Measurements from ENCODE around the gene DGUOK.

DGUOK gene

DNA sequence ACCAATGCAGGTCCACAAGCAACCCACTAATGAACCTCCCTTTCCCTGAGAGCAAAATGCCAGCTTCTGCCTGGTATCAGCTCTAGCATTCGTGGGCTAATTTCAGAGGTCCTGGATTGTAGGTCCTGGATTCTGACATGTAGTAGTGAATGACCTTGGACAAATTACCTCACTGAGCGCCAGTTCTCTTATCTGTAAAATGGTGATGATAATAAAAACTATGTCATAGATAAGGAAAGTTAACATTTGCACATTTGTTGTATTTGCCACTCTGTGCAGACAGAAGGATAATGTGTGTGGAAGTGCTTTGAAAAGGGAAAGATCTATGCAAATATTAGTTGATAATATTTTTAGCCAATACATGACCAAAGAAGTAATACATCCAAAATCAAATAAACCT is 53.9 kb downstream of the DGUOK start:
- no peak overlapping the region for H3K27ac ChIP-seq (ENCODE audit: low read length)
- H3K36me3 ChIP-seq (replicated peaks; ENCODE audit: low read depth, low read length), result no peaks in the 10 kb centered on the region
- H4K20me1 ChIP-seq (ENCODE audit: insufficient read depth, low read length), result no peaks in the 10 kb centered on the region
- peak overlapping the region; percentile 90; the same call in 1 of the 2 replicates for H2AFZ ChIP-seq (ENCODE audit: low read depth, low read length)
- no peak for TF ChIP-seq EZH2phosphoT487 (IDR thresholded peaks at IDR 0.05; ENCODE audit: low read depth)
- TF ChIP-seq, protein P1, sequence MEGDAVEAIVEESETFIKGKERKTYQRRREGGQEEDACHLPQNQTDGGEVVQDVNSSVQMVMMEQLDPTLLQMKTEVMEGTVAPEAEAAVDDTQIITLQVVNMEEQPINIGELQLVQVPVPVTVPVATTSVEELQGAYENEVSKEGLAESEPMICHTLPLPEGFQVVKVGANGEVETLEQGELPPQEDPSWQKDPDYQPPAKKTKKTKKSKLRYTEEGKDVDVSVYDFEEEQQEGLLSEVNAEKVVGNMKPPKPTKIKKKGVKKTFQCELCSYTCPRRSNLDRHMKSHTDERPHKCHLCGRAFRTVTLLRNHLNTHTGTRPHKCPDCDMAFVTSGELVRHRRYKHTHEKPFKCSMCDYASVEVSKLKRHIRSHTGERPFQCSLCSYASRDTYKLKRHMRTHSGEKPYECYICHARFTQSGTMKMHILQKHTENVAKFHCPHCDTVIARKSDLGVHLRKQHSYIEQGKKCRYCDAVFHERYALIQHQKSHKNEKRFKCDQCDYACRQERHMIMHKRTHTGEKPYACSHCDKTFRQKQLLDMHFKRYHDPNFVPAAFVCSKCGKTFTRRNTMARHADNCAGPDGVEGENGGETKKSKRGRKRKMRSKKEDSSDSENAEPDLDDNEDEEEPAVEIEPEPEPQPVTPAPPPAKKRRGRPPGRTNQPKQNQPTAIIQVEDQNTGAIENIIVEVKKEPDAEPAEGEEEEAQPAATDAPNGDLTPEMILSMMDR (IDR thresholded peaks at IDR 0.05; ENCODE audit: low read depth, low read length), result no peak
- H3K9me3 ChIP-seq (ENCODE audit: insufficient read depth, low read length), result no peaks in the 10 kb centered on the region
- peak overlapping the region; percentile 95 for H3K4me3 ChIP-seq (ENCODE audit: low read length)
- H3K4me1 ChIP-seq (ENCODE audit: low read length), result peaks cover 42% of the 10 kb centered on the region
- peak overlapping the region; percentile 71 for H3K9ac ChIP-seq (ENCODE audit: low read length)
- H3K4me2 ChIP-seq (ENCODE audit: low read length), result peak overlapping the region; percentile 100
- no peaks in the 10 kb centered on the region for H3K27me3 ChIP-seq (ENCODE audit: low read depth, low read length)
- H3K79me2 ChIP-seq (ENCODE audit: low read length), result peaks cover 22% of the 10 kb centered on the region

DNA sequence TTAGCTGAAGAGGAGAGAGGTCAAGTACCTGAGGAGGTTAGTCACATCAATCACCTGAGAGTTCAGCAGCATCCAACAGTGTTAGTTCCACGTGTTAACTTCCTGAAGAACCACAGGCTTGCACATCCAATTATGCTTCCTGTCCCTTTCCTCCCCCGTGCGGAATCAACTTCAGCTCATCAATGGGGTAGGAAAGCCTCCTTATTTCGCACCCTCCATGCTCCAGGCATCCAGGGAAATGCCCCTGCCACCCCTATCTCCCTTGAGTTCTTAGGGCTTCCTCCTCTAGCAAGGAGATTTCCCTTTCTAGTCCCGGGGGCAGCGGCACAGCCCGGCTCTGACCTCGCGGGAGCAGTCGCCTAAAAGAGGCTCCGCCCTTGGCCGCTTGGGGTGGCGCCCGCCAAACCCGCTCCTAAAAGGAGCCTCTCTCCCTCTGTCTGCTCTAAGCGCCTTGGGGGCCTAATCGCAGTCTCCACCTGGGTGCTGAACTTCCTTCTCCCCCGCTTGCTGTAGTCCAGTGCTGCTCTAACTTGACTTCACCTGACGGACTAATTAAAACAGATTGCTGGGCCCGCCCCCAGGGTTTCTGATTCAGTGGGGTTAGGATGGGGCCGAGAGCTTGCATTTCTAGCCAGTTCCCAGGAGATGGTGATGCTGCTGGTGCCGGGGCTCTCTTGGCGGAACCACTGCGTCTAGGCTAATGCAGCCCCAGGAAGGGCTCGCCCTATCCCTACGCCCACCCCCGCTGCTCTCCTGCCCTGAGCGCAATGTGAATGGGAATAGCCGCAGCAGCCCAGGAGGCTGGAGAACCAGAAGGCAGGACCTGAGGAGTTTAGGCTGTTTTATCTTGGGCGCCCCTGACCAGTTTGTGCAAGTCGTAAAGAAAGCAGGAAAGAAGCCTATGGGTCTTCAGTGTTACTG is 54.7 kb downstream of the DGUOK start:
- Histone ChIP-seq H3K27ac (ENCODE audit: low read length) (no peak overlapping the region), H3K4me2 (ENCODE audit: low read length) (peak overlapping the region; percentile 100)
- TF ChIP-seq, protein P1 (IDR thresholded peaks at IDR 0.05; ENCODE audit: low read depth, low read length), result 0 out of 2 replicates have a peak, but pooled peaks have one; percentile 6
- no peak for TF ChIP-seq EZH2phosphoT487 (IDR thresholded peaks at IDR 0.05; ENCODE audit: low read depth)

DNA sequence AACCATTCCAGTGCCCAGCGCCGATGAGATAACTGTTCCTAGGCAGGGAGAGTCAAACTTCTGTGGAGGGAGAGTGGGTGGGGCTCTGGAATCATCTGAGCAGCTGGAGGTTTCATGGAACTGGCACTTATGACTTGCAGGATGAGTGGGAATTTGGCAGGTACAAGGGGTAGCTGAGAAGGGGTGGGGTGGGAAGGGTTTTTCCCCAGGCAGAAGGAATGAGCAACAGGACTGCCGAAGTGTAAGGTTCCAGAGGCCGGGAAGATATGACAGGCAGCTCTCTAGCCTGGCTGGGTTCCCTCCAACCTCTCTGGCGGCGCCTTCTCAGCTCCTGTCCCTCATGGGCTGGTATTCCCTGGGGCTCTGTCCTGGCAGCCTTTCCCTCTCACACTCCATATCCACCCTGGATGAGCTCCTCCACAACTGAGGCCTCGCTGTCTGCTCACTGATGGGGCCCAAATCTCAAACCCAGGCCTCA is 55.5 kb downstream of the DGUOK start:
- Histone ChIP-seq H3K4me2 (ENCODE audit: low read length) (peak overlapping the region; percentile 100; the same call in 1 of the 2 replicates), H3K27ac (ENCODE audit: low read length) (no peak overlapping the region), H3K4me3 (ENCODE audit: low read length) (no peak overlapping the region)

More for the DNA sequence above, 54.7 kb downstream of the DGUOK start:
- H4K20me1 ChIP-seq (ENCODE audit: insufficient read depth, low read length), result peaks cover 5% of the 10 kb centered on the region
- H3K4me1 ChIP-seq (ENCODE audit: low read length), result peaks cover 47% of the 10 kb centered on the region
- peaks cover 30% of the 10 kb centered on the region for H3K79me2 ChIP-seq (ENCODE audit: low read length)
- peaks cover 6% of the 10 kb centered on the region for H3K36me3 ChIP-seq (replicated peaks; ENCODE audit: low read depth, low read length)
- no peaks in the 10 kb centered on the region for H3K27me3 ChIP-seq (ENCODE audit: low read depth, low read length)
- no peaks in the 10 kb centered on the region for H3K9me3 ChIP-seq (ENCODE audit: insufficient read depth, low read length)
- H3K9ac ChIP-seq (ENCODE audit: low read length), result peak overlapping the region; percentile 71
- peak overlapping the region; percentile 90 for H2AFZ ChIP-seq (ENCODE audit: low read depth, low read length)
- H3K4me3 ChIP-seq (ENCODE audit: low read length), result peak overlapping the region; percentile 95

More for the DNA sequence above, 55.5 kb downstream of the DGUOK start:
- Histone ChIP-seq H3K27me3 (ENCODE audit: low read depth, low read length) (no peaks in the 10 kb centered on the region), H3K79me2 (ENCODE audit: low read length) (peaks cover 38% of the 10 kb centered on the region), H3K36me3 (replicated peaks; ENCODE audit: low read depth, low read length) (peaks cover 14% of the 10 kb centered on the region), H4K20me1 (ENCODE audit: insufficient read depth, low read length) (peaks cover 13% of the 10 kb centered on the region), H3K9ac (ENCODE audit: low read length) (no peak overlapping the region), H3K4me1 (ENCODE audit: low read length) (peaks cover 56% of the 10 kb centered on the region), H3K9me3 (ENCODE audit: insufficient read depth, low read length) (no peaks in the 10 kb centered on the region), H2AFZ (ENCODE audit: low read depth, low read length) (no peak overlapping the region)
- TF ChIP-seq, protein P1 (IDR thresholded peaks at IDR 0.05; ENCODE audit: low read depth, low read length), result no peak
- TF ChIP-seq EZH2phosphoT487 (IDR thresholded peaks at IDR 0.05; ENCODE audit: low read depth), result no peak

All from OCI-LY3 (cell line).